Natural killer cell treated with Interleukin-12 subunit alpha and Interleukin-12 subunit beta and Interleukin-15 and Interleukin-18, amount 100 ng/mL, for 72 hours (primary cell): ENCODE results near the gene BOC. TPM values are rescaled to one million over a fixed set of nuclear protein-coding genes. Genes with fewer than 3 reads are reported as not detected.
A peak's percentile ranks its signal among the peaks of the same experiment; 100 is the strongest.

Experiments used
- ATAC-seq, 2 donors: fragments of 150-1000 bp; cut with Tn5 transposase in 1 of 2; sonication (Bioruptor Pico), chemical (Tn5 transposase) in 1 of 2; 2 replicates each; pipeline ENCODE4 v1.10.0; 2021
- DNase-seq: peaks from one replicate; pipeline ENCODE4 v3.0.0; 2022; ENCODE audit warnings: low spot score
- H3K27ac Mint-ChIP-seq, 2 donors: 1 replicate in 1 of 2; 2 replicates in 1 of 2; pipeline ENCODE4 v1.8.0; 2022; ENCODE audit warnings: mixed read lengths in 2 of 2, mild to moderate bottlenecking in 1 of 2, moderate library complexity in 1 of 2
- H3K27me3 Mint-ChIP-seq, 2 donors: 1 replicate in 1 of 2; 2 replicates in 1 of 2; pipeline ENCODE4 v1.8.0; 2022; ENCODE audit warnings: mixed read lengths in 2 of 2
- H3K36me3 Mint-ChIP-seq: one replicate; pipeline ENCODE4 v1.8.0; 2022; ENCODE audit warnings: mixed read lengths
- H3K4me1 Mint-ChIP-seq, 2 donors: 1 replicate in 1 of 2; 2 replicates in 1 of 2; pipeline ENCODE4 v1.8.0; 2022; ENCODE audit warnings: low read depth in 2 of 2, mixed read lengths in 2 of 2, mild to moderate bottlenecking in 1 of 2
- H3K4me3 Mint-ChIP-seq: one replicate; pipeline ENCODE4 v1.8.0; 2022; ENCODE audit warnings: mixed read lengths
- H3K9me3 Mint-ChIP-seq: 2 replicates; pipeline ENCODE4 v1.8.0; 2022; ENCODE audit warnings: mixed read lengths
- total RNA-seq, 2 donors: library from RNA; stranded (reverse); gene quantifications; one replicate each; pipeline ENCODE4 v1.2.3, GENCODE V29; 2022

Gene BOC
- total RNA-seq, 2 donors from 2014 or later = 1.5 TPM; not detected in 1

DNA sequence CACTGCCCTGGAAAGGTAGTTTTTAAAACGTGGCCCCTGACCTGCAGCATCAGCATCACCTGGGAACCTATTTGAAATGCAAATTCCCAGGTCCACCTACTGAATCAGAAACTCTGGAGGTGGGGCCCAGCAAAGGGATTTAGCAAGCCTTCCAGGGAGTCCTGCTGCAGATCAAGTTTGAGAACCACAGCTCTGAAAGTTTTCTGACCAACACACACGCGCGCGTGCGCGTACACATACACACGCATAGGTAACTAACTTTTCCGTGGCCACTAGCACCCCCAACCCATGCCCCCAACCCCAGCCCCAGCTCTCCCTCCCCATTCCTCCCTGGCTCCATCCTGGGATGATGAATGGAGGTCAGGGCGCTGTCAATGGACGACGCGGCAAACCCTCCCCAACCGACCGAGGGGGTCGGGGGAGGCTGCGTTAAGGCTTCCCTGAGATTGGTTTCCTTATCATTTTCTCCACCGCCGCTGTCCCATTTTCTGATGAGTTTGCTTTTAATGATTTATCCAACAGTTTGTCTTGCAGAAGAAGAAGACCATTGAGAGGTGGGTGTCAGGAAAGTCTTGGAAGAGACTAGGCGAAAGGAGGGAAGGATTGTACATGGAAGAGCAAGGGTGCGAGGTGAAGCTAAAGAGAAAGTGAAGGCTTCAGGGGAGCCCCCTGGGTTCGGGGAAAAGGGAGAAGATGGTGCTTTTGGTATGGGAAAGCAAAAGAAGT lies 590 bp upstream of the BOC start:
- peak overlapping the region; percentile 76 for H3K4me3 Mint-ChIP-seq

DNA sequence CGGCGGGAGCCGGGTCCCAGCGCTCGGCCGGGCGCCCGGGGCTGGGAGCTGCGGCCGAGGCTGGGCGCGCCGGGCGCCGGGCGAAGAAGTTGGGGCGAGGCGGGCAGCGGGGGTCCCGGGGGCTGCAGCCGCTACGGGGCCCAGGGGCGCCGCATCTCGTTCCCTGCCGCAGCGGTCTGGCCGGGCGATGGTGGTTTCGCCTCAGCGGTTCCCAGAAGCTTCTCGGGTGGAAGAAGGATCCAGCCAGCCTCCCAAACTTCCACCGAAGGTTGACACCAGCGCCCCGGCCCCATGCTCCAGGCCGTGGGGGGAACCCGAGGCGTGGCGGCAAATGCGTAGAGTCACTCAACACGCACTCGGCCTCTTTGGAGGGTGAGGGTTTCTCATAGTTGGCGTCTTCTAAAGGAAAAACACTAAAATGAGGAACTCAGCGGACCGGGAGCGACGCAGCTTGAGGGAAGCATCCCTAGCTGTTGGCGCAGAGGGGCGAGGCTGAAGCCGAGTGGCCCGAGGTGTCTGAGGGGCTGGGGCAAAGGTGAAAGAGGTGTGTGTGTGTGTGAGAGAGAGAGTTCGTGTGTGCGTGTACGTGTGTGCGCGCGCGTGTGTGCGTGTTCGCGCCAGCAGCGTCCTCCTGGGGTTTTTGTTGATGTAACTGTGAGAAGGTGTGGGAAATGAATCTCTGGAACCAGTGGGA lies 940 bp downstream of the BOC start:
- Mint-ChIP-seq H3K9me3 (no peaks in the 10 kb centered on the region), H3K27me3 (peaks cover 57 to 84% of the 10 kb centered on the region in 2 donors), H3K27ac (no peak overlapping the region), H3K4me3 (peak overlapping the region; percentile 26), H3K4me1 (peaks cover 6 to 9% of the 10 kb centered on the region in 2 donors), H3K36me3 (no peaks in the 10 kb centered on the region)
- ATAC-seq (peak in 1 of 2 donors; percentile 46), DNase-seq (no peak)

More for the DNA sequence above, 590 bp upstream of the BOC start:
- H3K9me3 Mint-ChIP-seq = no peaks in the 10 kb centered on the region
- H3K4me1 Mint-ChIP-seq = peaks cover 6 to 9% of the 10 kb centered on the region in 2 donors
- no peaks in the 10 kb centered on the region for H3K36me3 Mint-ChIP-seq
- DNase-seq (no peak), ATAC-seq (no peak)
- H3K27me3 Mint-ChIP-seq = peaks cover 56 to 83% of the 10 kb centered on the region in 2 donors
- no peak overlapping the region for H3K27ac Mint-ChIP-seq

DNA sequence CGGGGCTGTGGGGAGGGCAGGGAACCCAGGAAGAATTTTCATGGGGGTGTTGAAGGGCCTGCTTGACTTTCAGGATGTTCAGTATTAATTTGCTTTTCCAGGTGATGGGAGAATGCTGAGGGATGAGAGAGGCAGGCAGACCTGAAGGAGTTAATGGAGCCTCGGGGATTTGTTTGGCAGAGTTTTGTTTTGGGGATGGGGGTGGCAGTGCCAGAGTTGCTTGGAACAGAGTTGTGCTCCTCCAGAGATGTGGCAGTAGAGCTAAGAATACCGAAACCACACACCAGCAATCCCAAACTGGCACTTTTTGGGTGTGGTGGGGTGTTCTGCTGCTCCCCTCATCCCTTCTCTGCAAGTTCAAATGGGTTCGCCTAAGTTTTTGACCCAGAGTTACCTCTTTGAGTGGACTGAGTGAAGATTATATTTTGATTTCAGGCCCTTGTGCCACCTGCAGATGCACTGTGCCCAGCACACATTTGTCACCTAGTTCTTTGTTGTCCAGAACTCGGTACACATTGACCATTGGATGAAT lies 1.6 kb downstream of the BOC start:
- H3K4me1 Mint-ChIP-seq = peaks cover 6 to 9% of the 10 kb centered on the region in 2 donors
- no peak overlapping the region for H3K4me3 Mint-ChIP-seq
- H3K27me3 Mint-ChIP-seq = peaks cover 59 to 83% of the 10 kb centered on the region in 2 donors
- no peak for ATAC-seq
- H3K27ac Mint-ChIP-seq = no peak overlapping the region
- H3K36me3 Mint-ChIP-seq = no peaks in the 10 kb centered on the region
- DNase-seq = no peak
- H3K9me3 Mint-ChIP-seq = no peaks in the 10 kb centered on the region

DNA sequence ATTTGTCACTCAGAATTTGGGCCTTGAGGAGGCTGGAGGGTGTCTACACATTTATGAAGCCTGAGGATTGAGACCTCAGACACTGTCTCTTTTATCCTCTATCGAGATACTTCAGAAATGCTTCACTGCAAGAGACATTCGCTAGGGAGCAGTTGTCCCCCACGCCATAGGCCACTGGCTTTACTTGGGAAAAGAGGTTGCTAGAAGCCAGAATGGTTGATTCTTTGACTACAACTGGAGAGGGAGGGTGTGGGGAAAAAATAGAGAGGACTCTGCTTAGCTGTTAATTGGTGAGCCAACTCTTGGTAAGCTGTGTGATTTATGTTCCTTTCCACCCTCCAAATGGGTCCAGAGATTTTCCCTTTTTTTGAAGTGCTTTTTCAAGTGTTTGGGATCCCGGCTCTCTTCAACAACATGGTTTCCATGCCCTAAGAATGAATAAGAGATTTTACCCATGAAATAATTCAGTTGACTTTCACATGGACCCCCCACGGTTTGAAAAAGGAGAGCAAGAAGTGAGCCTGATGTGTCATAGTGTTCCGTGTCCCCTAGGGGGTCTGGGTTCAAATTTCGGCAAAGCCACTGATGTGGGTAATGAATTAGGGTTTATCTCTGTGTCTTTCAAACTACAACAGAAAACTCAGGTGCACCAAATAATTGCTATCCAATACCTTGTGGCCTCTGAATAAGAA lies 2.7 kb downstream of the BOC start:
- Mint-ChIP-seq H3K27me3 (peaks cover 59 to 83% of the 10 kb centered on the region in 2 donors), H3K4me3 (no peak overlapping the region), H3K9me3 (no peaks in the 10 kb centered on the region), H3K36me3 (no peaks in the 10 kb centered on the region), H3K4me1 (peaks cover 6 to 16% of the 10 kb centered on the region in 2 donors), H3K27ac (no peak overlapping the region)
- no peak for DNase-seq
- no peak for ATAC-seq

DNA sequence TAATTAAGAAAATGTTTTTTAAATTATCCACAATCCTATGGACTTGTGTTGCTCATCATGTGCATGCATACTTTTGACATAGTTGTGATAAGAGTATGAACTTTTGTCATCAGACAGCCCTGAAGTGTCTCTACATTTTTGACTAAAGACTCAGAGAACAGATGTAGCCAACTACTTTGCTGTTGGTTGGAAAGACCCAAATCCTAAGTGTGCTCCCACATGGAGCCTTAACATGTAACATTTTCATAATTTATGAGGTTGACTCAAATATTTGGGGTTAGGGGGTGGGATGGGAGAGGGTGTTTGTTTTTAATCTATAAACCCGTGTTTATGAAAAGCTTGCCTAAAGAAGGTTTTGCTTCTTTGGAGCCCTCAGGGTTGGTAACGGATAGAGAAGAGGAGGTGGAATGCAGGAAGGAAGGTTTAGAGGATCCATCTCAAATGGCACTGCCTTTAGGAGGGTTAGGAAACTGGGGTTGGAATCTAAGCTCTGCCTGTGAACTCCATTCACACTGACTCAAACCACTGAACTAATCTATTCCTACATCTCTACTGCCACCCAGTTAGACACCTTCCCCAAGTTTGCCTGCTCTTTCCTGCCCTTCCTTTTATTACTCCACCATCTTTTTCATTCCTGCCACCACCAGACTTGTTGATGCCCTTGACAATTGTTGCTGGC lies 3.7 kb downstream of the BOC start:
- peaks cover 6 to 21% of the 10 kb centered on the region in 2 donors for H3K4me1 Mint-ChIP-seq

DNA sequence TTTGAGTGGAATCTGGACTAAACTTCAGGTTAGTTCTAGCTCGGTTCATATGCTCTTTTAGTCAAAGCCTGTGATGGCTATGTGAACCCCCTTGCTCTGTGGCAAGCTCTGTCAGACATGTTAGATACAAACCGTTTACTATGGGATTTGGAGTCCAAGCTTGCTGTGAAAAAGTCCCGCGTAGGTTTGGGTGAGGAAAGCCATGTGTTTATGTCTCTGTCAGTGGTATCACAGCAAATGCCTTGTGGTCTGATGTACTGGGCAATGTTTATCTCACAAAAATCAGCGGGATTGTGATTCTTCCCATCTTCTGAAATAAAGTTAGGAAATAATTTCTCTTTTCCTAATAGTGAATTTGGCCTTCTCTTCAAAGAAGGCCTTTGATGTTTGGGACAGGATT lies 5.0 kb downstream of the BOC start:
- no peak for ATAC-seq
- Mint-ChIP-seq H3K36me3 (no peaks in the 10 kb centered on the region), H3K27me3 (peaks cover 53 to 78% of the 10 kb centered on the region in 2 donors)

More for the DNA sequence above, 3.7 kb downstream of the BOC start:
- H3K36me3 Mint-ChIP-seq = no peaks in the 10 kb centered on the region
- peaks cover 52 to 77% of the 10 kb centered on the region in 2 donors for H3K27me3 Mint-ChIP-seq
- no peaks in the 10 kb centered on the region for H3K9me3 Mint-ChIP-seq
- no peak overlapping the region for H3K4me3 Mint-ChIP-seq
- no peak overlapping the region for H3K27ac Mint-ChIP-seq
- ATAC-seq (no peak), DNase-seq (no peak)

DNA sequence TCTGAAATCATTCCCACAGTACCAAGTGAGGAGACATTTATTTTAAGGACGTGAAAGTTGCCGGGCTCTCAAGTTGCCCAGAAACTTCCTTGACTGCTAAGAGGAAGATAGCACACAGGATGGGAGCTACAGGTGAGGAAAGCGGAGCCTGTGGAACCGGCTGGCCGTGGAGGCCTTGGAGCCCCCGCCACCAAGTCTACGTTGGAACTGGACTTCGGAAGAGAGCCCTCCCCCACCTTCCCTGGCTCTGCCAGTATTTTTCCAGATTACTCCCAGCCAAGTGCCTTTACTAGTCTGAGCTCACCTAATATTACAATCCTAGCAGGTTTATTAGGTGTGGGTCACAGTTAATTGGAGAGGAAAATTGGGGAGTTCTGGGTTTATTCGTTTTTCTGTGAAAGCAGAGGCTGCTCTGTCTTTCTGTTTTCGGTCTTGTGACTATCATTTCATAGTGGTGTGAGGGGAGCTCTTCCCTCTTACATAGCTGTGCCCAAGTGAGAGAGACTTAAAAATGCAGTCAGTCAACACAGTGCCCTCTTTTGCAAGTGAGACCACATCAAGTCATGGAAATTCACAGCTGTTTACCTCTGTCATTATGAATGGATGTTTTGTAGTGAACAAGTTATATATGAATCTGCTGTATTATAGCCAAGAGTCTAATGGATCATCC lies 6.8 kb downstream of the BOC start:
- ATAC-seq = no peak
- Mint-ChIP-seq H3K27ac (no peak overlapping the region), H3K27me3 (peaks cover 59 to 76% of the 10 kb centered on the region in 2 donors)

More for the DNA sequence above, 5.0 kb downstream of the BOC start:
- Mint-ChIP-seq H3K27ac (no peak overlapping the region), H3K4me3 (no peak overlapping the region), H3K4me1 (peaks cover 13 to 17% of the 10 kb centered on the region in 2 donors), H3K9me3 (no peaks in the 10 kb centered on the region)
- DNase-seq = no peak

DNA sequence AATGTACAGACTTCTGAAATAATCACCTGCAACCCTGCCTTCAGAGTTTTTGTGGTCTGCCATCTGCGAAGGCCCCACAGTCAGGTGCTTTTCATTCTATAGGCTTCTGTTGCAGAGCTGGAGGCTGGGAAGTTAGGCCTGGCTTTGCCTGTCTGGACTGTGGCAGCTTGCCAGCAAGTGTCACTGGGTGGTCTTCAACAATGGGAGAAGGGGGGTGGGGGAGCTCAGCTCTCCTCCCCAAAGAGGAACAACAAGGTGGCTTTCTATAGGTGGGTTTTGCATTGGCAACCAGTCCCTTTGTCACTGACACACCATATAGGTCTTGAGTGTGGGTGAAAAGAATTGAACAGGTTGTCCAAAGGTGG lies 7.3 kb downstream of the BOC start:
- Mint-ChIP-seq H3K27me3 (peaks cover 56 to 71% of the 10 kb centered on the region in 2 donors), H3K4me3 (no peak overlapping the region)
- no peak for ATAC-seq

More for the DNA sequence above, 6.8 kb downstream of the BOC start:
- H3K9me3 Mint-ChIP-seq = no peaks in the 10 kb centered on the region
- no peak for DNase-seq
- H3K4me3 Mint-ChIP-seq = no peak overlapping the region
- H3K4me1 Mint-ChIP-seq = peaks cover 12 to 21% of the 10 kb centered on the region in 2 donors
- H3K36me3 Mint-ChIP-seq = no peaks in the 10 kb centered on the region

DNA sequence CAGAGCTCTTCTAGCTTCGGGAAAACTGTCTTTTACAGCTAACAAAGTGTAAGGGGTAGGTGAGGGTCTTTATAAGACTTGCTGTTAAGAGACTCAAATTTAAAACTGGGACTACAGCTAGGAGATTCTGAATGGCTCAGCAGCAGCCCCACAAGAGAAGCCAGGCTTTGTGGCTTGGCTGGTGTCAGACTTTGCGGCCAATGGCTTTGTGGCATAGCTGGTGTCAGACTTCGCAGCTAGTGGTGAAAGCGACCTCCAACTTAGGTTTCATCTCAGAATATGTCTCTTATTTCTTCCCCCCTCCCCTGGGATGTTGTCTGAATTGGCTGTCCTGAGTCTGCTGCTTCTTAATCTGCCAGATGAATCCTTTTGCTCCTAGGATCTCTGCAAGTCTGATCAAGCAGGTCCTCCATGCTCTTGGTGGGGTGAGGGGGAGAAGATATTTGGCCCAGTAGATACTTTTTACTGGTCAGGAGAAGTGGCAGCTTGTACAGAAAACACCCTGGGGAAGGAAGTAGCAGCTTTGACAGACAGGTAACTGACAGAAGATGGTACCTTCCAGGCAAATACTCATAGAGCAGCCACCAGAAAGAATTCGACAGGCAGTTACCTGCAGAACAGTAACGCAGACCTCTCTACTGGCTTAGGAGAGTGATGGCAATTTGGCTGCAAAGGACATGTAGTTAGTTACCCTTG lies 8.4 kb downstream of the BOC start:
- Mint-ChIP-seq H3K4me3 (no peak overlapping the region), H3K27ac (no peak overlapping the region), H3K27me3 (peaks cover 56 to 67% of the 10 kb centered on the region in 2 donors), H3K36me3 (no peaks in the 10 kb centered on the region), H3K9me3 (no peaks in the 10 kb centered on the region), H3K4me1 (peaks cover 24 to 33% of the 10 kb centered on the region in 2 donors)
- peak; percentile 61 to 70 for ATAC-seq
- no peak for DNase-seq

More for the DNA sequence above, 7.3 kb downstream of the BOC start:
- H3K9me3 Mint-ChIP-seq = no peaks in the 10 kb centered on the region
- no peak for DNase-seq
- no peaks in the 10 kb centered on the region for H3K36me3 Mint-ChIP-seq
- peaks cover 17 to 26% of the 10 kb centered on the region in 2 donors for H3K4me1 Mint-ChIP-seq
- no peak overlapping the region for H3K27ac Mint-ChIP-seq

DNA sequence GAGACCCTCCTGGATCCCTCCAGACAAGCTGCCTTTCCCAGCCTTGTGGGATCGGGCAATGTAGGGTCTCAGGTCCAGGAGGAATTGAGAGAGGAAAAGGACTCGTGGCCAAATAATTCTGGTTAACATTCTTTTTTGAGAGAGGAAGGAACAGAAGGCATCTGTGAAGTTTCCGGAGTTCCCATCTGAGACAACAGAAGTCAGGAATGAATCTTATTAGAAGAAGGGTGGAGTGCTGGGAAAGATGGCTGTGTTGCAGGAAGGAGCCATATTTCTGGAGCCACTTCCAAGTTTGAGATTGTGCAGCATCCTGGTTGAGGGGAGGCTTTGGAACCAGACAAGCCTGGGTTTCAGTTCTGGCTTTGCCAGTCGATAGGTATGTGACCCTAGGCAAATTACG lies 9.4 kb downstream of the BOC start:
- peaks cover 24 to 33% of the 10 kb centered on the region in 2 donors for H3K4me1 Mint-ChIP-seq
- no peaks in the 10 kb centered on the region for H3K36me3 Mint-ChIP-seq
- peaks cover 51 to 60% of the 10 kb centered on the region in 2 donors for H3K27me3 Mint-ChIP-seq
- H3K4me3 Mint-ChIP-seq = no peak overlapping the region
- ATAC-seq (no peak), DNase-seq (no peak)
- H3K9me3 Mint-ChIP-seq = no peaks in the 10 kb centered on the region
- H3K27ac Mint-ChIP-seq = no peak overlapping the region

DNA sequence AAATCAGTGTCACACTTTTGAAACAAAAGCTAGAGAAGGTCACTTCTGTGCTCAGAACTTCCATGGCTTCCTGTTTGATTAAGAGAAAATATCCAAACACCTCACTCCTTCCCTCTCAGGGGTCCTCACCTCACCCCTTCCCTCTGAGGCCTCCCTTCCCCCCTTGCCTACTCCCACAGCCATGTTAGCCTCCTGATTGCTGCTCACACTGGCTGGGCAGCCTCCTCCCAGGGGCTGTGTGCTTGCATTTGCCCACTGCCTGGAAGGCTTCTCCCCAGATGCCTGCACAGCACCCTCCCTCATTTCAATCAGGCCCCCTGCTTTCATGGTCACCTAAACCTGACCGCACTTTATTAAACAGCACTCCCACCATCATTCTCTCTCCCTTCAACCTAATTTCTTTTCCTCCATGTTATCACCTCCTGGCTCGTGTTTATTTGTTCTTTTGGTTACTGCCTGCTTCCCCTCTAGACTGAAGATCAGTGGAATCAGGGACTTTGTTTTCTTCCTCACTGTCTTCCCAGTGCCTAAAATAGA lies 10.4 kb downstream of the BOC start:
- ATAC-seq = no peak
- Mint-ChIP-seq H3K36me3 (no peaks in the 10 kb centered on the region), H3K27me3 (peaks cover 46 to 54% of the 10 kb centered on the region in 2 donors)

DNA sequence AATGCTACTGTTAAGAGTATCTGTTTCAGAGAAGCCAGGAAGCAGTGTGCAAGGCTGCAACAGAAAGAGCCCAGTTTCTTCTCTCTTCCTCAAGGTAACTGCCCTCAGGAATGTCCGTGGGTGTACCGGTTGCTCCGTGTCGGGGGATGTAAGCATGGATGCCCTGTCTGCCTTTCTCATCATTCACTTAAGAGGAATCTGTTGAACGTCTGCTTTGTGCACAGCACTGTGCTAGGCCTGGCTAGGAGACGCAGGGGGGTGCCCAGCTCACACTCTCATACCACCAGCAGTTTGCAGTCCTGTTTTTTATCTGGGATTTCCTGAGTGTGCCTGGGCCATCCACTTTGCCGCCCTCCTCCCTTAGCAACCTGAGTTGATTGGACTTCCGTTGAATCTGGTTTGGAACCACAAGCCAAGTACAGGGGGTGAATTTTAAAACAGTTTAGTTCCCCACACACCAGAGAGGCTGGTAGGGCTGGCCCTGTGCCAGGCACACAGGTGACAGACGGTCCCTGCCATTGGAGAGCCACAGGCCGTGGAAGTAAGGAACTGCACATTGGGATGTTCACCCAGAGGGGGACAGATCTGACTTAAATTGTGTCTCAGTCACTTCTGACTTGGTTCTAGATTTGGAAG lies 11.2 kb downstream of the BOC start:
- no peaks in the 10 kb centered on the region for H3K36me3 Mint-ChIP-seq
- H3K27ac Mint-ChIP-seq = no peak overlapping the region
- DNase-seq = no peak
- H3K9me3 Mint-ChIP-seq = no peaks in the 10 kb centered on the region
- H3K4me3 Mint-ChIP-seq = no peak overlapping the region
- ATAC-seq = no peak
- peaks cover 45 to 52% of the 10 kb centered on the region in 2 donors for H3K27me3 Mint-ChIP-seq
- peaks cover 24 to 33% of the 10 kb centered on the region in 2 donors for H3K4me1 Mint-ChIP-seq

More for the DNA sequence above, 10.4 kb downstream of the BOC start:
- Mint-ChIP-seq H3K4me3 (no peak overlapping the region), H3K9me3 (no peaks in the 10 kb centered on the region), H3K27ac (no peak overlapping the region), H3K4me1 (peaks cover 24 to 33% of the 10 kb centered on the region in 2 donors)
- DNase-seq = no peak
